AG09319 (cell line): ENCODE results near the gene PRKCZ.
A peak's percentile ranks its signal among the peaks of the same experiment; 100 is the strongest.

ENCODE experiments used
- DNase-seq: peaks from one replicate; pipeline ENCODE4 v3.0.0-alpha.2; 2010; ENCODE audit warnings: low read depth; ENCODE audit errors: extremely low read depth
- TF ChIP-seq, protein P1 (sequence below): IDR thresholded peaks from 2 replicates; pipeline ENCODE4 v1.5.1; 2011; ENCODE audit warnings: low read depth, mild to moderate bottlenecking, inconsistent platforms, low read length, moderate library complexity

Gene PRKCZ

DNA sequence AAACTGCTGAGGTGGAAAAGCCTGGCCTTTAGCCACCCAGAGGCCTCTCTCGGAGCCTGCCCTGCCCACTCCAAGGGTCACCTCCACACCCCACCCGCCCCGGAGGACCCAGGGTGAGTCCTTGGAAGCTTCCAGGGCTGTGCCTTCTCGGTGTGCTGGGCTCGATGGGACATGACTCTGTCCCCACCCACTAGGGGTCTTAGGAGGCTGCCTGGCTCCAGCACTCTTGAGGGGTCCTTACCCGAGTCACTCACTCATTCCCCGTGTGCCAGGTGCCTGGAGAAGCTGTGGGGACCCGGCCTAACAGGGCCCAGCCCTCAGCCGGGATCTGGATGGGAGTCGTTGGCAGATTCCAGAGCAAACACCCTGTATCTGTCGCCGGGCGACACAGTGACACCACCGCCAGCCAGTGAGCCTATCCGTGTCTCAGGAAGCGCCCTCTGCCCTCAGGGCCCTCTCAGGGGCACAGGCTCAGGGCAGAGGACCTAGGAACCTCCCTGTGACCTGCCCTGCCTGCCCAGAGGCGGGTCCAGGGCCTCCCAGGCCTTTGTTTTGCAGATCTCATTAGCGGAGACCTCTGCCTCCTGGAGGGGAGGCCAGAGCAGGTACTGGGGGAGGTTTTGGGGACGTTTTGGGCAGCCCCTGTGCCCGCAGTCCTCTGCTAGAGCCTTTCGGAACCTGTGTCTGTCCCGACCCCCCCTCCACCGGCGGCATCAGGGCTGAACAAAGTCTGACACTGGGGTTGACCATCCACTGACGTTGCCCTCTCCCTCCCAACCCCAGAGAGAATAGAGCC lies 3.1 kb upstream of the PRKCZ start:
- TF ChIP-seq, protein P1, sequence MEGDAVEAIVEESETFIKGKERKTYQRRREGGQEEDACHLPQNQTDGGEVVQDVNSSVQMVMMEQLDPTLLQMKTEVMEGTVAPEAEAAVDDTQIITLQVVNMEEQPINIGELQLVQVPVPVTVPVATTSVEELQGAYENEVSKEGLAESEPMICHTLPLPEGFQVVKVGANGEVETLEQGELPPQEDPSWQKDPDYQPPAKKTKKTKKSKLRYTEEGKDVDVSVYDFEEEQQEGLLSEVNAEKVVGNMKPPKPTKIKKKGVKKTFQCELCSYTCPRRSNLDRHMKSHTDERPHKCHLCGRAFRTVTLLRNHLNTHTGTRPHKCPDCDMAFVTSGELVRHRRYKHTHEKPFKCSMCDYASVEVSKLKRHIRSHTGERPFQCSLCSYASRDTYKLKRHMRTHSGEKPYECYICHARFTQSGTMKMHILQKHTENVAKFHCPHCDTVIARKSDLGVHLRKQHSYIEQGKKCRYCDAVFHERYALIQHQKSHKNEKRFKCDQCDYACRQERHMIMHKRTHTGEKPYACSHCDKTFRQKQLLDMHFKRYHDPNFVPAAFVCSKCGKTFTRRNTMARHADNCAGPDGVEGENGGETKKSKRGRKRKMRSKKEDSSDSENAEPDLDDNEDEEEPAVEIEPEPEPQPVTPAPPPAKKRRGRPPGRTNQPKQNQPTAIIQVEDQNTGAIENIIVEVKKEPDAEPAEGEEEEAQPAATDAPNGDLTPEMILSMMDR = no peak
- no peak for DNase-seq

DNA sequence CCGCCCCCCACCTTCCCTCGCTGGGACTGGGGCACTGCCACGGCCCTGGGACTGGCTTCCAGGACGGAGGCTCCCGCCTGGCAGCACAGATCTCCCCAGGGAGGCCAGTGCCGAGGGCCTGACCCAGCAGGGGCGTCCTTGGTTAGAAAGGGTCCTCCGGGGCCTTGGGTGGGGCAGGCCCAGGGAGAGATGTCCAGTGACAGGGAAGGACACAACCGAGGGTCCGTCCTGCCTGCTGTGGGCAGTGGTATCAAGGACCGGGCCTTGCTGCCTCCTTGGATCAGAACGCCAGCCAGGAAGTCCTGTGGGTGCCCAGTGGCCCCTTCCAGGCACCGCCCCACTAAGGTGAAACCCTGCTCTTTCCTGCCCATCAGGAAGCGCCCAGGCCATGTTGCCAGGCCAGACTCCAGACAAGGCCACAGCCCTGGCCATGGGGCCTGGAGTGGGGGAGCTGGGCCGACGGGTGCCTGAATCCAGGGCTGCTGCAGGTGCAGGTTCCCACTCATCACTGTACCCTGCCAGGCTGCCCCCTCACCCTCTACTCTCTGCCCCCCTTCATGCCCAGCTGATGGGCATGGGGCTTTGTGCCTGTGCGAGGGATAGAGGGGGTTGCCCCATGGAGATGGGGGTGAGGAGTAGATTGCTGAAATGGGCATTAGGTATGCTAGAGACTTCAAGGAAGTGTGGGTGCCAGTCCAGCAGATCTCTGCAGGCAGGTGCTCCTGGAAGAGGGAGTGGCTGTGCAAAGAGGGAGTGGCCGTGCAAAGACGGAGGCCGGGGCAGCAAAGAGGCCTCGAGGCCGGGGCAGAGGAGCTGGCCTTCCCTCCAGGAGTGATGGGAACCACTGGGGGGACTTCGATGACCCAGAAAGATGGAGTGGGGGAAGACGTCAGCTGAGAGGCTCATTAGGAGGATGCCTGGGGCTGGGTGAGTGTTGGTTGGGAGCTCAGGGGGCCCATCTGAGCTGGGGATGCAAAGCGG lies 2.2 kb upstream of the PRKCZ start:
- TF ChIP-seq, protein P1 = no peak
- DNase-seq = no peak

DNA sequence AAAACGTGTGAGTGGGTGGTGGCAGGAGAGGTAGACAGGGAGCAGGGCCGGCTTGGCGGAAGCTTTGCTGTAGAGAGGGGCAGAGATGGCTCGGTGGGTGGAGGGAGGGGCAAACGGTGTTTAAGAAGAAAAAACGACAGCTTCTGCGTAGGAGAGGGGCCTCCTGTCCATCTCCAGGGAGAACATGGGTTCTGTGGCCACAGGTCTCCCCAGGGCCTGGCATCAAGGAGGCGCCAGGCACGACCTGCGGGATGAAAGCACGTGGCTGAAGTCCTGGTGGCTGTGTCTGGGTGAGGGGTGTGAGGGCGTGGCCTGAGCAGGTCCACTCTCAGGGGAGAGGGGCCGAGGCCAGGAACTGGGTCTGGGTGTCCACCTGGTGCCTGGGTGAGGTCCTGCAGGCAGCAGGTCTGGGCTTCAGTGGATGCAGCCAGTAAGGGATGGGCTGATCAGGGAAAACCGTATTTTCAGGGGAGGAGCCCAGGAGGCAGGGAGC lies 940 bp upstream of the PRKCZ start:
- DNase-seq = no peak
- TF ChIP-seq, protein P1 = peak; percentile 0

DNA sequence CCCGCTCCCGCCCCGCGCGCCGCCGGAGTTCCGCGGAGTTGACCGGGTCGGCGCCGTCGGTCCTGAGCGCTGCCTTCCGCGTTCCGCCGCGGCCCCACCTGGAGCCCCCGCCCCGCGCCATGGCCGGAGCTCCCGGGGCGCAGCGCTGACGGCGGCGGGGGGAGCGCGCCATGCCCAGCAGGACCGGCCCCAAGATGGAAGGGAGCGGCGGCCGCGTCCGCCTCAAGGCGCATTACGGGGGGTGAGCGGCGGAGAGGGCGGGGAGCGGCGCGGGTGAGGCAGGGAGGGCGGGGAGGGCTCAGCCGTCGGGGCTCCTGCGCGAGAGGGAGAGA lies 216 bp downstream of the PRKCZ start:
- DNase-seq = no peak
- TF ChIP-seq, protein P1 = no peak

DNA sequence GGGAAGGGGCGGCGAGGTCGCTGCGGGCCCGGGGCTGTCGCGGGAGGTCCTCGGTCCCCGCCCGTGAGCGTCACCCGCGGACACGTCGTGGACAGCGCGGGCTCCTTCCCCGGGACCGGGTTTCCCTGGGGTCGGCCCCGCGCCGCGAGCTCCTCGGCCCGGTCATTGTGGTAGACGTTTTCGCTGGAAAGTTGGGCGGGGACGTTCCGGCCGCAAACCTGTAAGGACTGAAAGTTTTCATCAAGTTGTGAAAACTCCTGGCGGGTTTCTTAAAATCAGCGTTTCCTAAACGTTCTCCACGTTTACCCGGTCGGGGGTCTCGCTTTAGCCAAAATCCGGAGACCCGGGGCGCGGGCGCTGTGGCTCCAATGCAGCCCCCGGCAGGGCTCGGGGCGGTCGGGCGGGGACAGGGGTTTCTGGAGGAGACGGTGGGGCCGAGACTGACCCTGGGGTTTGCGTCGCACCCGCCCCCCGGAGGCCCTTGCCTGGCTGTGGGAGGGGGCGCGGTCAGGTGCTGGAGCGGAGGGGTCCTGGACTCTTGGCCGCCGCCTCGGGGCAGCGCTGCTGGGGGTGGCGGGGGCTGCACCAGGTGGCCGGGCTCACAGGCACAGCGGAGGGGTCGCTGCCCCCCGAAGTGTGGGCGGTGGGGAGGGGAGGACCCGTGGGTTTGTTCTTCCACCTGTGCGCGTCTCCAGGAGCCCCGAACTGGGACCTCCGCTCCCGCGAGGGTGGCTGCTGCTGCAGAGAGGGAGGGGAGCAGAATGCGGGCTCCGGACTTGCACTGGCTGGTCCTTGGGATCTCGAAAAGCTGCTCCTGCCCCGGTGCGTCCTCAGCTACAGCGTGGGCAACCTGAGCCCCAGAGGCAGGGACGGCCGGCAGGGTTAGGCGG lies 827 bp downstream of the PRKCZ start:
- TF ChIP-seq, protein P1 = no peak

DNA sequence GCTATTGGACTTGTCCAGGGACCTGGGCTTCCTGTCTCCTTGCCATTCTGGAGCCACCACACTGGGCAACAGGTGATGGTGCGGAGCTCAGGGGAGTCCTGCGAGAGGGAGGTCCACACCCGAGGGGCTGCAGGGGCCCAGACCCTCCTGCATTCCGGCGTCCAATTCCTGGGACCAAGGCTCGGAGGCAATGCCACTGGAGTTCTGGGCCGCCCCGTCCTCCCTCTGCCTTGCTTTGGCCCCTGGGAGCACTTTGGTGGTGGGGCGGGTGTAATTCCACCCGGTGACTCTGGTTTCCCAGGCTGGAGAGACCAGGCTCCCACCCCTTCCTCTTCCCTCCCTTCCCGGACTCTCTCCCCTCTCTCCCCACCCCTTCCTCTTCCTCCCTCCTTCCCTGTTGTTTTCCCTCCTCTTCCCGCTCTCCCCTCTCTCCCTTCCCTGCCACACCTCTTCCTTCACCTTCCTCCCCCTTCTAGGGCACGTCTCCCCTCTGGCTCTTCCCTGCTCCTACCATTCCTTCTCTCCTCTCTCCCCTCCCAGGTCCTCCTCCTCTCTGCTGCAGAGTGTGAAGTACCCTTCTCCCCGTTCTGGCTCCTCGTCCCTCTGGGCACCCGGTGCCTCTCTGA lies 2.0 kb downstream of the PRKCZ start:
- DNase-seq = no peak
- TF ChIP-seq, protein P1 = no peak

More for the DNA sequence above, 827 bp downstream of the PRKCZ start:
- no peak for DNase-seq
